DND-41 (cell line): ENCODE measurements around the gene PIK3C2B.

Experiments
- ATAC-seq: fragments of 200-7000 bp; cut with Tn5 transposase; 3 replicates; pipeline ENCODE4 v1.9.1; 2021; ENCODE audit warnings: low read depth; ENCODE audit not compliant: insufficient read depth
- DNase-seq: peaks from one replicate; pipeline ENCODE4 v3.0.0-alpha.2; 2020
- H2AFZ ChIP-seq: 2 replicates; pipeline ENCODE4 v1.6.0; 2012; ENCODE audit warnings: low read depth, low read length
- H3K27ac ChIP-seq: 2 replicates; pipeline ENCODE4 v1.5.1; 2012; ENCODE audit warnings: low read length, inconsistent platforms
- H3K27me3 ChIP-seq: fragments of 200-600 bp; sonication (generic); 2 replicates; pipeline ENCODE4 v1.6.0; 2012; ENCODE audit warnings: low read length, mild to moderate bottlenecking, inconsistent platforms; ENCODE audit not compliant: insufficient read depth, poor library complexity
- H3K36me3 ChIP-seq: 2 replicates; pipeline ENCODE4 v1.5.1; 2012; ENCODE audit warnings: low read length, inconsistent platforms; ENCODE audit not compliant: insufficient read depth
- H3K4me1 ChIP-seq: 2 replicates; pipeline ENCODE4 v1.5.1; 2012; ENCODE audit warnings: mild to moderate bottlenecking, low read length; ENCODE audit not compliant: insufficient read depth
- H3K4me2 ChIP-seq: 2 replicates; pipeline ENCODE4 v1.6.0; 2012; ENCODE audit warnings: mild to moderate bottlenecking, moderate library complexity, low read length, inconsistent platforms; ENCODE audit not compliant: insufficient read depth
- H3K4me3 ChIP-seq, 2 experiments: fragments of 200-600 bp in 1 of 2; shearing (Covaris generic) in 1 of 2; 2 replicates each; pipeline ENCODE4 v1.5.1; 2012 to 2016; ENCODE audit warnings: inconsistent platforms in 2 of 2, low read length in 2 of 2, mild to moderate bottlenecking in 2 of 2, low read depth in 1 of 2, moderate library complexity in 1 of 2
- H3K79me2 ChIP-seq: 2 replicates; pipeline ENCODE4 v1.6.0; 2012; ENCODE audit warnings: low read length, inconsistent platforms; ENCODE audit not compliant: insufficient read depth
- H3K9ac ChIP-seq: 2 replicates; pipeline ENCODE4 v1.6.0; 2012; ENCODE audit warnings: low read depth, mild to moderate bottlenecking, inconsistent platforms, low read length, moderate library complexity
- H3K9me3 ChIP-seq: 2 replicates; pipeline ENCODE4 v1.5.1; 2012; ENCODE audit warnings: low read length, moderate library complexity, mild to moderate bottlenecking, inconsistent platforms; ENCODE audit not compliant: insufficient read depth, severe bottlenecking
- H4K20me1 ChIP-seq: 2 replicates; pipeline ENCODE4 v1.6.0; 2012; ENCODE audit warnings: low read length; ENCODE audit not compliant: insufficient read depth
- EZH2 ChIP-seq: IDR thresholded peaks from 3 replicates; pipeline ENCODE4 v1.6.1; 2012; ENCODE audit warnings: borderline replicate concordance, low read depth, mild to moderate bottlenecking, moderate library complexity, low read length, inconsistent platforms; ENCODE audit not compliant: severe bottlenecking
- TF ChIP-seq, protein P1 (sequence below): IDR thresholded peaks from 2 replicates; pipeline ENCODE4 v1.5.1; 2012; ENCODE audit warnings: borderline replicate concordance, low read length, moderate library complexity, mild to moderate bottlenecking; ENCODE audit not compliant: poor library complexity, severe bottlenecking; ENCODE audit errors: extremely low read depth

The PIK3C2B gene

GRCh38 chr1:204449678-204450280, 44.8 kb downstream of the PIK3C2B start:
- Histone ChIP-seq H3K79me2 (no peaks in the 10 kb centered on the region), H3K27me3 (no peaks in the 10 kb centered on the region), H2AFZ (no peak overlapping the region), H3K9me3 (no peaks in the 10 kb centered on the region), H3K9ac (no peak overlapping the region), H3K27ac (no peak overlapping the region), H4K20me1 (no peaks in the 10 kb centered on the region), H3K36me3 (peaks cover 65% of the 10 kb centered on the region), H3K4me1 (no peaks in the 10 kb centered on the region), H3K4me3 (no peak overlapping the region), H3K4me2 (no peak overlapping the region)
- DNase-seq (no peak), ATAC-seq (no peak)
- TF ChIP-seq EZH2, result no peak
- TF ChIP-seq, protein P1, sequence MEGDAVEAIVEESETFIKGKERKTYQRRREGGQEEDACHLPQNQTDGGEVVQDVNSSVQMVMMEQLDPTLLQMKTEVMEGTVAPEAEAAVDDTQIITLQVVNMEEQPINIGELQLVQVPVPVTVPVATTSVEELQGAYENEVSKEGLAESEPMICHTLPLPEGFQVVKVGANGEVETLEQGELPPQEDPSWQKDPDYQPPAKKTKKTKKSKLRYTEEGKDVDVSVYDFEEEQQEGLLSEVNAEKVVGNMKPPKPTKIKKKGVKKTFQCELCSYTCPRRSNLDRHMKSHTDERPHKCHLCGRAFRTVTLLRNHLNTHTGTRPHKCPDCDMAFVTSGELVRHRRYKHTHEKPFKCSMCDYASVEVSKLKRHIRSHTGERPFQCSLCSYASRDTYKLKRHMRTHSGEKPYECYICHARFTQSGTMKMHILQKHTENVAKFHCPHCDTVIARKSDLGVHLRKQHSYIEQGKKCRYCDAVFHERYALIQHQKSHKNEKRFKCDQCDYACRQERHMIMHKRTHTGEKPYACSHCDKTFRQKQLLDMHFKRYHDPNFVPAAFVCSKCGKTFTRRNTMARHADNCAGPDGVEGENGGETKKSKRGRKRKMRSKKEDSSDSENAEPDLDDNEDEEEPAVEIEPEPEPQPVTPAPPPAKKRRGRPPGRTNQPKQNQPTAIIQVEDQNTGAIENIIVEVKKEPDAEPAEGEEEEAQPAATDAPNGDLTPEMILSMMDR, result no peak

DNA sequence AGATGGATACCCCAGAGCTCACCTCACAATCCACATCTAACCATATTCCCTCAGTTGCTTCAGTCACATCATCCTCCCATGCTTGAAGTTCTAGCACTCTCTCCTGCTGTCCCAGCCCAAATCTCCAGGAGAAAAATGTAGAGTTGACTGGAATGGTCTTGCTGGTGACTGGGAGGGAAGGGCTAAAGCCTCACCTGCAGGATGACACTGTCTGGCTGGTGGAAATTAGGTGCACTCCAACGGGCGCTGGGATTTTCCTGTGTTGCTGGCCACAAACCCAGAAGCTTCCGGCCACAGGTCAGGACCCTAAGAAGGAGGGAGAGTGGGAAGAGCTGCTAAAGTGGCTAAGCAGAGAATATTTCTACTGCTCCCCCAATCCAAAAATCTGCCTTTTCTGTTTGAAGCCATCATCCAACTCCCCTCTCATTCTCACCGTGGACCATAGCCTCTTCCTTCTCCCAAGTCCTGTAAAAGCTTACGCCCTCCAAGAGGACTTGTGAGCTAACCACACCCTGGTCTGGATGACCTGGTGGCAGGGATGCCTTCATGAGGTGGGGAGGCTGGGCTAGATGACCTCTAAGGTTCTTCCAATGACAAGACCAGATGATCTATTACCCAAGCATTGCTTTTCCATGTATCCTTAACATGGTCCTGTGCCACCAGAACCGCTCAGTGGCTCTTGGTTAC, 45.5 kb downstream of the PIK3C2B start:
- no peak overlapping the region for H3K27ac ChIP-seq

GRCh38 chr1:204448344-204448964, 46.2 kb downstream of the PIK3C2B start:
- DNase-seq (no peak), ATAC-seq (no peak)
- TF ChIP-seq EZH2, result no peak
- TF ChIP-seq, protein P1, result no peak
- H3K4me2 ChIP-seq, result no peak overlapping the region
- no peak overlapping the region for H3K27ac ChIP-seq
- peaks cover 73% of the 10 kb centered on the region for H3K36me3 ChIP-seq
- H2AFZ ChIP-seq, result no peak overlapping the region
- no peaks in the 10 kb centered on the region for H3K4me1 ChIP-seq
- no peaks in the 10 kb centered on the region for H4K20me1 ChIP-seq
- H3K9ac ChIP-seq, result no peak overlapping the region
- no peak overlapping the region for H3K4me3 ChIP-seq
- H3K79me2 ChIP-seq, result no peaks in the 10 kb centered on the region
- H3K27me3 ChIP-seq, result no peaks in the 10 kb centered on the region
- no peaks in the 10 kb centered on the region for H3K9me3 ChIP-seq

More for the DNA sequence above, 45.5 kb downstream of the PIK3C2B start:
- Histone ChIP-seq H3K4me2 (no peak overlapping the region), H3K4me1 (no peaks in the 10 kb centered on the region), H4K20me1 (no peaks in the 10 kb centered on the region), H3K4me3 (no peak overlapping the region), H3K36me3 (peaks cover 67% of the 10 kb centered on the region), H3K9me3 (no peaks in the 10 kb centered on the region), H3K79me2 (no peaks in the 10 kb centered on the region), H2AFZ (no peak overlapping the region), H3K27me3 (no peaks in the 10 kb centered on the region), H3K9ac (no peak overlapping the region)
- no peak for TF ChIP-seq EZH2
- TF ChIP-seq, protein P1, result no peak
- DNase-seq, result no peak
- no peak for ATAC-seq
